ENCODE data around the gene PHLDA3.

PHLDA3 gene

DNA sequence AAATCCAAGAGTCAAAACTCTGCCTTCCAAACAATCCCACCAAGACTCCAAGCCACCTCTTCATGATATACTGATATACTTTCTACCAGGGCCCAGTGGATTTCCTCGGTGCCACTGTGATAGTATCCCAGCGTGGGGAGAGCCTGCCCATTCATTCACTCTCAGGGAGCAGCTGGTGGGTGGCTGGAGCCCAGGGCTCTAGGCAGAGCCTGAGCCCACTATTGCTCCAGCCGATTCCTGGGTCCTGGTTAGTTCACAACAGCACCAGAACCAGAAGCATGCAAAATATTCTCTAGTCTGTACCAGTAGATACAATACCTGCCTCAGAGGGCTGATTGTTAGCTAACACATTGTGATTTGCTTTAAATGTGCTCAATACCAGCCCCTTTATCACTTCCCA lies 37.1 kb upstream of the PHLDA3 start:
- H3K79me2 ChIP-seq (ENCODE audit: insufficient read depth, low read length), result peaks cover 69% of the 10 kb centered on the region
- H3K4me3 ChIP-seq (ENCODE audit: low read length, poor library complexity, severe bottlenecking), result peak overlapping the region; percentile 86
- peak overlapping the region; percentile 82 for H3K4me2 ChIP-seq (ENCODE audit: low read depth, low read length, poor library complexity, severe bottlenecking)
- H3K9me3 ChIP-seq (ENCODE audit: insufficient read depth, low read depth, low read length), result no peaks in the 10 kb centered on the region
- no peaks in the 10 kb centered on the region for H3K36me3 ChIP-seq (ENCODE audit: insufficient read depth, low read length)
- H3K27me3 ChIP-seq (ENCODE audit: insufficient read depth, low read length, poor library complexity, severe bottlenecking), result no peaks in the 10 kb centered on the region
- H3F3A ChIP-seq (ENCODE audit: low read depth), result 0 out of 2 replicates have a peak, but pooled peaks cover 4% of the 10 kb centered on the region
- peak overlapping the region; percentile 96 for H3K9ac ChIP-seq (ENCODE audit: low read depth, low read length, poor library complexity, severe bottlenecking)
- TF ChIP-seq EZH2phosphoT487 (IDR thresholded peaks at IDR 0.05; ENCODE audit: borderline replicate concordance), result no peak
- TF ChIP-seq, protein P1, sequence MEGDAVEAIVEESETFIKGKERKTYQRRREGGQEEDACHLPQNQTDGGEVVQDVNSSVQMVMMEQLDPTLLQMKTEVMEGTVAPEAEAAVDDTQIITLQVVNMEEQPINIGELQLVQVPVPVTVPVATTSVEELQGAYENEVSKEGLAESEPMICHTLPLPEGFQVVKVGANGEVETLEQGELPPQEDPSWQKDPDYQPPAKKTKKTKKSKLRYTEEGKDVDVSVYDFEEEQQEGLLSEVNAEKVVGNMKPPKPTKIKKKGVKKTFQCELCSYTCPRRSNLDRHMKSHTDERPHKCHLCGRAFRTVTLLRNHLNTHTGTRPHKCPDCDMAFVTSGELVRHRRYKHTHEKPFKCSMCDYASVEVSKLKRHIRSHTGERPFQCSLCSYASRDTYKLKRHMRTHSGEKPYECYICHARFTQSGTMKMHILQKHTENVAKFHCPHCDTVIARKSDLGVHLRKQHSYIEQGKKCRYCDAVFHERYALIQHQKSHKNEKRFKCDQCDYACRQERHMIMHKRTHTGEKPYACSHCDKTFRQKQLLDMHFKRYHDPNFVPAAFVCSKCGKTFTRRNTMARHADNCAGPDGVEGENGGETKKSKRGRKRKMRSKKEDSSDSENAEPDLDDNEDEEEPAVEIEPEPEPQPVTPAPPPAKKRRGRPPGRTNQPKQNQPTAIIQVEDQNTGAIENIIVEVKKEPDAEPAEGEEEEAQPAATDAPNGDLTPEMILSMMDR (conservative IDR thresholded peaks at IDR 0.05; ENCODE audit: low read length), result no peak
- H3K9me2 ChIP-seq (replicated peaks; ENCODE audit: low read depth, low read length), result no peaks in the 10 kb centered on the region
- H2AFZ ChIP-seq (ENCODE audit: low read length), result peak overlapping the region; percentile 91
- peaks cover 5% of the 10 kb centered on the region for H4K20me1 ChIP-seq (ENCODE audit: insufficient read depth, low read length, poor library complexity, severe bottlenecking)
- H3K4me1 ChIP-seq (ENCODE audit: insufficient read depth, low read length, poor library complexity, severe bottlenecking), result peaks cover 57% of the 10 kb centered on the region

DNA sequence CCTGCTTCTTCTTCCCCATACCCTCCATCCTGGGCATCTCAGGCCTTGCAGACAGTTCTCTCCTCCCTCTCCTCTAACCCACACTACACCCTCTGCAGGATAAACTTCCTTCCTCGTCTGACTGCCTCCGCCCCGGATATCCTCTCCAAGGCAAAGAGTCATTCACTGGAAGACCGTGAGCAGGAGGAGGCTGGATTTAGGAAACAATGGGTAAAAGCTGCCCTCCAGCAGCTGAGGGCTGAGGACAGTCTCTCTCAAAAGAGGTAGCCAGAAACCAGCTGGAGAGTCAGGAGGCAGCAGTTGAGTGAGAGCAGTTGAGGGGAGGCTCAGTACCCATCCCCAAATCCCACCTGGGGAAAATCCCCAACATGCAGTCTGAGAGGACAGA lies 36.5 kb upstream of the PHLDA3 start:
- 0 out of 2 replicates have a peak, but pooled peaks cover 4% of the 10 kb centered on the region for H3F3A ChIP-seq (ENCODE audit: low read depth)
- TF ChIP-seq, protein P1 (conservative IDR thresholded peaks at IDR 0.05; ENCODE audit: low read length), result no peak
- no peak for TF ChIP-seq EZH2phosphoT487 (IDR thresholded peaks at IDR 0.05; ENCODE audit: borderline replicate concordance)
- peaks cover 75% of the 10 kb centered on the region for H3K79me2 ChIP-seq (ENCODE audit: insufficient read depth, low read length)
- H3K9me2 ChIP-seq (replicated peaks; ENCODE audit: low read depth, low read length), result no peaks in the 10 kb centered on the region
- no peaks in the 10 kb centered on the region for H3K27me3 ChIP-seq (ENCODE audit: insufficient read depth, low read length, poor library complexity, severe bottlenecking)
- peak overlapping the region; percentile 96 for H3K9ac ChIP-seq (ENCODE audit: low read depth, low read length, poor library complexity, severe bottlenecking)
- H4K20me1 ChIP-seq (ENCODE audit: insufficient read depth, low read length, poor library complexity, severe bottlenecking), result peaks cover 5% of the 10 kb centered on the region
- H2AFZ ChIP-seq (ENCODE audit: low read length), result no peak overlapping the region
- no peaks in the 10 kb centered on the region for H3K9me3 ChIP-seq (ENCODE audit: insufficient read depth, low read depth, low read length)
- peak overlapping the region; percentile 82 for H3K4me2 ChIP-seq (ENCODE audit: low read depth, low read length, poor library complexity, severe bottlenecking)
- peaks cover 62% of the 10 kb centered on the region for H3K4me1 ChIP-seq (ENCODE audit: insufficient read depth, low read length, poor library complexity, severe bottlenecking)
- no peaks in the 10 kb centered on the region for H3K36me3 ChIP-seq (ENCODE audit: insufficient read depth, low read length)
- peak overlapping the region; percentile 86 for H3K4me3 ChIP-seq (ENCODE audit: low read length, poor library complexity, severe bottlenecking)

DNA sequence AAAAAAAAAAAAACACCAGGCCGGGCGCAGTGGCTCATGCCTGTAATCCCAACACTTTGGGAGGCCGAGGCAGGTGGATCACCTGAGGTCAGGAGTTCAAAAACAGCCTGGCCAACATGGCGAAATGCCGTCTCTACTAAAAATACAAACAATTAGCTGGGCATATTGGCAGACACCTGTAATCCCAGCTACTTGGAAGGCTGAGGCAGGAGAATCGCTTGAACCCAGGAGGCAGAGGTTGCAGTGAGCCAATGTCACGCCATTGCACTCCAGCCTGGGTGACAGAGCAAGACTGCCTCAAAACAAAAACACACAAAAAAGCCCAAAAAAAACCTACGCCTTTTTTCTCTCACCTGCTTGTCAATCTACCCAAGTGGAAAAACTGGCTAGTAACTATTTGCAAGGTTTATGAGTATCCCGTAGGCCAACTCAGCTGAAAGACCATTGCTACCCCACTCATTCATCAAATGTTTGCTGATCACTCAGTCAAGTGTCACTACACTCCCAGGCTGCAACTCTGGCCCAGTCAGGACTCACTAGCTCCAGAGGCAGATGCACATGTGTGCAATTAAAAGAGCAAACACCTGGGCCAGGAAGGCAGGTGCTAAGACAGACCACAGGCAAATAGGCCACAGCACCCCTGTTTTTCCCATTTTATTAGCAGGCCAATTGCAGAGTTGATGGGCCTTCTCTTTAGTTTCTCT lies 36.0 kb upstream of the PHLDA3 start:
- Histone ChIP-seq H2AFZ (ENCODE audit: low read length) (no peak overlapping the region), H3K79me2 (ENCODE audit: insufficient read depth, low read length) (peaks cover 79% of the 10 kb centered on the region), H3K9ac (ENCODE audit: low read depth, low read length, poor library complexity, severe bottlenecking) (peak overlapping the region; percentile 96), H3K27me3 (ENCODE audit: insufficient read depth, low read length, poor library complexity, severe bottlenecking) (no peaks in the 10 kb centered on the region), H3F3A (ENCODE audit: low read depth) (0 out of 2 replicates have a peak, but pooled peaks cover 4% of the 10 kb centered on the region), H3K4me3 (ENCODE audit: low read length, poor library complexity, severe bottlenecking) (peak overlapping the region; percentile 86), H3K4me2 (ENCODE audit: low read depth, low read length, poor library complexity, severe bottlenecking) (peak overlapping the region; percentile 82), H3K9me2 (replicated peaks; ENCODE audit: low read depth, low read length) (no peaks in the 10 kb centered on the region), H3K36me3 (ENCODE audit: insufficient read depth, low read length) (no peaks in the 10 kb centered on the region), H3K9me3 (ENCODE audit: insufficient read depth, low read depth, low read length) (no peaks in the 10 kb centered on the region), H3K4me1 (ENCODE audit: insufficient read depth, low read length, poor library complexity, severe bottlenecking) (peaks cover 63% of the 10 kb centered on the region), H4K20me1 (ENCODE audit: insufficient read depth, low read length, poor library complexity, severe bottlenecking) (peaks cover 5% of the 10 kb centered on the region)
- TF ChIP-seq, protein P1 (conservative IDR thresholded peaks at IDR 0.05; ENCODE audit: low read length), result no peak
- no peak for TF ChIP-seq EZH2phosphoT487 (IDR thresholded peaks at IDR 0.05; ENCODE audit: borderline replicate concordance)
